Measurements from ENCODE around the gene AVL9.

- TF ChIP-seq CTCF (IDR thresholded peaks at IDR 0.05; ENCODE audit: poor library complexity), result no peak
- no peak for TF ChIP-seq EZH2 (IDR thresholded peaks at IDR 0.05; ENCODE audit: borderline replicate concordance)
- TF ChIP-seq EZH2phosphoT487 (IDR thresholded peaks at IDR 0.05; ENCODE audit: low read depth, severe bottlenecking, unreplicated experiment), result no peak
Observed at GRCh38 chr7:32583791-32584190, 88.5 kb downstream of the AVL9 start.

All from hepatocyte (in vitro differentiated cells).